NOMO-1 (cell line): ENCODE results near the gene PIGM.
A peak's percentile ranks its signal among the peaks of the same experiment; 100 is the strongest.

Source experiments
- DNase-seq, 2 experiments: peaks; one replicate each; lab custom pipeline; 2025; ENCODE audit not compliant: unreplicated experiment in 2 of 2; lab: John Stamatoyannopoulos, UW

Gene PIGM

DNA sequence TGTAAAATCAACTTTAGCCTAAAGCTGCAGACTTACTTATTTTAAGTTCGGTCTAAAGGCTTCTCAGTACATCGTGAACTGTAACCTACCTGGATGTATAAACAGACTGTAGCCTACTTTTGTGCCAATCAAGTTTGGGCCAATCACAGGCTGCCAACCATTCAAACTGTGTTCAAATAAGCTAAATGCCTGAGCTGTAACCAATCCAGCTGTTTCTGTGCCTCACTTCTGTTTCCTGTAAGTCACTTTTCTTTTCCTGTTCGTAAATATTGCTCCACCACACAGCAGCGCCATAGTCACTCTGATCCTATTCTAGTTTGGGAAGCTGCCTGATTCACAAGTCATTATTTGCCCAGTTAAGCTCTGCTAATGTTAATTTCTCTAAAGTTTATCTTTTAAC, 40.3 kb downstream of the PIGM start:
- DNase-seq, result peak; percentile 64 to 85

DNA sequence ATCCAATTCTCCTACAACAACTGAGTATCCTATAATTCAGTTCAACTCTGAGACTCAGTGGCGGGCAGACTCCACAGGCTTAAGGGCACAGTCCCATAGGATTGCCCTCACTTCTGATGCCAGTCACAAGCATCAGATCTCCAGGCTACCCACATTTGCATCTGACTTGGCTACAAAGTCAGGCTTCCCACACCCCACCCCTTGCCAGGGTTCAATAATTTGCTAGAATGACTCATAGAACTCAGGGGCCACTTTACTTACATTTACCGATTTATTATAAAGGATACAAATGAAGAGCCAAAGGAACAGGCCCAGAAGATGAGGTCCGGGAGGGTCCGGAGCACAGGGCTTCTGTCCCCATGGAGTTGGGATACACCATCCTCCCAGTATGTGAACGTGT, 41.8 kb downstream of the PIGM start:
- DNase-seq, result no peak

DNA sequence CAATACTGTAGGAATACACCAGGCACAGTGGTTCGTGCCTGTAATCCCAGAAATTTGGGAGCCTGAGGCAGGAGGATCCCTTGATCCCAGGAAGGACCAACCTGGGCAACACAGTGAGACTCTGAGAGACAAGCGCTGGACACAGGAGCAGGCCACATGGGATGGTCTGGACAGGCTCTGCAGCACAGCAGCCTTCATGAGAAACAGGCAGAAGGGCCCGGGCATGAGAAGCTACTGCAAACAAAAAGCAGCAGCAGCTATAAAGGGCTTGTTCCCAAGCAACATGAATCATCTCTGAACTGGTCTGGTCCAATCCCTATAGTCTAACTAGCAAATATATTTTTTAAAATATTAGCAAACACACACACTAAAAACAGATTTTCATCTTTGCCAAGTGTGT, 42.2 kb downstream of the PIGM start:
- no peak for DNase-seq

DNA sequence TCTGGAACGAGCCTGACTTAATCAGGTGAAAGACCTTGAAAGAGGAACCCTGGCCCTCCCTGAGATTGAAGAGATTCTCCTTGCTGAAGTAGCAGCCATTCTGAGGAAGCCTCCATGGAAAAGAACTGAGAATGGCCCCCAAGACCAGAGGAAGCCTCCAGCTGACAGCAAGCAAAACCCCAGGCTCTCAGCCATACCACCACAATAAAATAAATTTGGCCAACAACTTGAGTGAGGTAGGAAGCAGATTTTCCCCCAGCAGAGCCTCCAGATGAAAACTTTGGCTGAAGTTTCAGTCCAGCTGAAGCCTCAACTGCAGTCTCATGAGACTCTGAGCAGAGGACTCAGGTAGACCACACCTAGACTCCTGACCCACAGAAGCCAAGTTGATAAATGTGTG, 43.8 kb downstream of the PIGM start:
- DNase-seq, result no peak

DNA sequence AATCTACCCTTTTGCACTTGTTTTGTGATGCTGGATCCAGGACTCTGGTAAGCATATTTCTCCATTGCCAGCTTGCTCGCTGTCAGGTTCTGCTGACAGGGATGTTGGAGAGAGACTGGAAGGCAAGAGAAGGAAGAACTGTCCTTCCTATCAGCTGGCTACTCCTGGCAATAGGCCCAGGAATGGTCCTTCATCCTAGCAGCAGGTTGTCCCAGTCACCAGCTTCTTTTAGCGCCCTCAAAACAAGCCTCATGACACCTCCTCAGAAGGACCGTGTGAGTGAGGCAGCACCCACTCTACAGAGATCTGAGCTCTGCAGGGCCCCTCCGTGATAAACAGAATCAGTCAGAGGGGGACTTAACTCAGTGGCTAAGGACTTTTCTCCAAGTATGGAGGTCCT, 44.6 kb downstream of the PIGM start:
- DNase-seq, result no peak

DNA sequence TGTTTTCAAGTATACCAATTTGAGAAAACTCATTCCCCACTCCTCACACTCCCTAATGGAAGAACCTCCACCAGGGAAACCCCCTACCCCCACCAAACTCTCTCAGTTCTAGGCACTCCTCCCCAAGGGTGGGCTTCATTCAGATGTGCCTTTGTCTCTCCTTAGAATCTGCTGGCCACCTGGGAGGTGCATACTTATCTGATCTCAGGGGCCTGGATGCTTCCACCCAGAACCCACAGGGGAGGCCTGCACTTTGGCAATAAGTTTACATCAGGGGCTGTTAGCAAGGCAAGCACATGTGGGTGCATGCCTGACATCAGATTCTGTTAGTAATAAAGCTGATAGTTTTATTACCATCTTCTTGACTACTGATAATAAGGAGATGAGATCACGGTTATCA, 45.3 kb downstream of the PIGM start:
- no peak for DNase-seq

DNA sequence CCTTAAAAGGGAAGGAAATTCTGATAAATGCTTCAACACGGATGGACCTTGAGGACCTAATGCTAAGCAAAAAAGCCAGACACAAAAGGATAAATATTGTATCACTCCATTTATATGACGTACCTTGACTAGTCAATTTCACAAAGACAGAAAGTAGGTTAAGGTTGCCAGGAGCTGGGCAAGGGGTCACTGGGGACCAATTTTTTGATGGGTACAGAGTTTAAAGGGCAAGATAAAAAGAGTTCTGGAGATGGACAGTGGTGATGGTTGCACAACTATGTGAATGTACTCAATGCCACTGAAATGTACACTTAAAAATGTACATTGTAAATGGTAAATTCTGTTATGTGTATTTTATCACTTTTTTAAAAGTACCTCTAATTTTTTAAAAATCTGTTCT, 45.7 kb downstream of the PIGM start:
- no peak for DNase-seq

DNA sequence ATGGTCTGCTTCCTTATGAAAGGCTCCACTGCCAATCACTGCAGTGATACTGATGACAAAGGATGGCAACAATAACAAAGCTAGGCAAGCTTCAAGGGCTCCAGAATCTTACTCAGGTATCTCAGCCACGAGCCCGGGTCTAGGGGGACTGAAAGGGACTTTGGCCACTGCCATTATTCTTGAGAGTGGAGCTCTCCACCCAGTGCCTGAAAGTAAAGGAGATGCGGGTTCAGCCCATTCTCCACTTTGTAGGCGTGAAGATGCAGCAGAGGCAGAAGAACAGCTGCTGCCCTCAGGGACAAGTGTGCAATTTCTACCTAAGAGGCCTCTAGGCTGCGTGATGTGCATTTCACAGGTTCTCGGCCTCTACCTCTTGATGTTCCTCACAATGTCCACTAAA, 46.3 kb downstream of the PIGM start:
- DNase-seq, result no peak

DNA sequence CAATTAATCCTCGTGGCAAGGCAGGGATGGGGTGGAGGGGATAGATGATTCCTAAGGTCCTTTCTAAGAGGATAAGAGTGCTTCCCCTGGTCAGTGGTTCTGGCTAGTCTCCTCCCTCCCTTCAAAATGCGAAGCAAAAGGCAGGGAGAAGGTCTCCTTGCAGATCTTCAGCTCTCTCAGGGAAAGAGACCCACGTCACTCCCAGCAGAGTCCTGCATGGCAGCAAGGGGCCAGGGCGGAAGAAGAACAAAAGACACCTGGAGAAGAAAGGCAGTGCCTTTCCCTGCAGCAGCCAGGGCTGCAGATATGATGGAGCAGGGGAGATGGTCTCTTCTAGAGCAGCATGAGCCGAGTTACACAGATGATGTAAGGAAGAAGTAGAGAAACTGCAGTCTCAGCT, 48.1 kb downstream of the PIGM start:
- DNase-seq, result no peak

DNA sequence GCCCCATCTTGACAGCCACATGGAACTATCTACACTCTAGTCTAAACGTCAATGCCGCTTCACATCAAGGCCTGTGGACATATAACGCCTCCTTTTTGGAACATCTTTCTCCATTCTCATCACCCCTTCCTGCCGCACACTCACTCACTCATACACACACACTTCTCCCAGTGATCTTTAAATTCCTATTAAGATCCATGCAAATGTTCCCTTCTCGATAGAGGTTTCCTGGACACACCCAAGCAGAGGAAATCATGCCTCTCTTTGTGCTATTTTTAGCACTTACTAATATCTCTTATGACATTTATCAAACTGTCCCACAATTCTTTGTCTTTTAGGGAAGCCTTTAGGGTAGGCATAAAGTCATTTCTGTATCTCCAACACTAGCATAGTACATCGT, 49.5 kb downstream of the PIGM start:
- DNase-seq, result no peak

DNA sequence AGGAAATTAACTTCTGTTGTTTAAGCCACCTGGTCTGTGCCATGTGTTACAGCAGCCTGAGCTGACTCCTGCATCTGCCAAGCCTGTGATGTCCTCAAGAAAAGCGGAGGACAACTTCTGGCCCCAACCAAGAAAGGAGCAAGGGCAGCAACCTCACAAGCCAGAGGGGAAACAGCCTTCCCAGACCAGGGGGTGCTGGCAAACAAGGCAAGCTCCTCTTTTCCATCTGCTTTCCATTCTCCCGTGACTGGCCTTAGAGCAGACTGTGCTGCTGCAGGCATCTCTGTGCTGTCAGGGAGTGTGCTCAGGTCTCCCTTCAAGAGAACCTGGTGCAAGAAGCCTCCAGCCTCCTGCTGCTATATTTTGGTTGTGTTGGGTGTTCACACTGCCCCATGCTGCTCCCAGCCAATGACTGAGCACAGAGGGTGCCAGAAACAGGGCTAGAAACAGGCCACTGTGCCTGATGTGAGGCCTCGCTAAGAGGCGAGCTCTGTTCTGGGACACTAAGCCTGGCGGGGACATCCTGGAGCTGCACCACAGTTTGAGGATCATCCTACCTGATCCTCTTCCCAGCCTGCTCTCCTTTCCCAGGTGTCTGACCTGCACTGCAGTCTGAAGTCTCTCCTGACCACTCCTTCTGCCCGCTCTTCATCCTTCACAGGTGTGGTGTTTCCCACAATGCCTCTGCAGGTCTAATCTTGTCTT, 50.3 kb downstream of the PIGM start:
- no peak for DNase-seq

DNA sequence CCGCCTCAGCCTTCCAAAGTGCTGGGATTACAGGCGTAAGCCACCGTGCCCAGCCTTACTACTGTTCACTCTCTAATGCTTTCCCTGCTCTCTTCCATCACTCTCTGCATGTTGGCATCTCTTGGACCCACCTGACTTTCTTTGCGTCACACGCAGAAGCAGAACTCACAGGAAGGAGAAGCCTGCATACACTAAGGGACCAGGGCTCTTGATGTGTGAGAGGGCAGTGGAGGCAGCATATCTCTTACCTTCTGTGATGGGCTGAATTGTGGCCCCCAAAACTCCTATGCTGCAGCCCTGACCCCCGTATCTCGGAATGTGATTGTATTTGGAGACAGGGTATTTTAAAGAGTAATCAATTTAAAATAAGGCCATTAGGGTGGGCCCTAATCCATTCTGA, 51.0 kb downstream of the PIGM start:
- DNase-seq, result no peak

DNA sequence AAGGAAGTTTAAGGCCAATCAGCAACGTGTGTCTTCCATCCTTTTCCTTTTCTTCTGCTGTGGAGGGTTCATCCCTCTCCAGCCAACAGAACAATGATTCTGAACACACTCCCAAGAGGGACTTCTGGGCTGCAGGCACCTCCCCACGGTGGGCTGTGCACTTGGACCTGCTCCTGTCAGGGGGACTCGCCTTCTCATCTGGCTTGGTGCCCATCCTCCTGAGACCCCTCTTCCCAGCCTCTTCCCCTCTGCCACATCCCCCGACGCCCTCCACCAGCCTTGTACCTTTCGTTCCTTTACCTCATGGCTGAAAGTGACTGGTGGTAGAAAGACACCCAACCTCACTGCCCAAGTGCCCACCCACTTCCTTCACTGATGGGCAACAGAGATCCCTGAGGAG, 51.7 kb downstream of the PIGM start:
- no peak for DNase-seq

DNA sequence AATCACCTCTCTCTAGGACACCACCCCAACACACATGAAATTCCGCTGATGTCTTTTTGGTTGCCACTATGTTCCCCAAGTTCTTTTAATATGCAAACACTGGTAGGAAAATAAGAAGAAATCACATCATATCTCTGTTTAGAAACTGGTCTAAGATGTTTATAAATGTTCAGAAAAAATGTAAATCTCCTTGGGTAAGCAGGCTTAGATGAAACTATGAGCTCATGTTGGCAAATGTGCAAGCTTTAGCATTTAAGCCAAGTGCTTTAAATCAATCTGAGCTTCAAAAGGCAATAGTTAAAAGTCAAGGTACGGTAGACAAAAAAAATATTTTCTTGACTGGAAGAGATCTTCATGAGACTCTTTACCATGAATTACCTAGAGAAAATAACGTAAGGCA, 52.5 kb downstream of the PIGM start:
- no peak for DNase-seq

DNA sequence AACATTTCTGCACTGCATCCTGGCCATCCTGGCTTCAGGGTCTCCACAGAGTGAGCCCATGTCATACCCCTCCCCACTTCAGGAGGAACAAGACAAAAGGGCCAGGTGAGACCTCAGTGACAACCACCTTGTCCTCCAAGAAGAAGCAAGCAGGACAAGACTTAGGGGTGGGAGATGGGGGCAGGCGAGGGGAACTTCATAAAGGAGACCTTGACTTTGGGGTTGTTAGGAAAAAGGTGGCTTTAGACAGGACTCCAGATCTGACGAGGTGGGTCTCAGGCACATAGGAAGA, 53.7 kb downstream of the PIGM start:
- no peak for DNase-seq

DNA sequence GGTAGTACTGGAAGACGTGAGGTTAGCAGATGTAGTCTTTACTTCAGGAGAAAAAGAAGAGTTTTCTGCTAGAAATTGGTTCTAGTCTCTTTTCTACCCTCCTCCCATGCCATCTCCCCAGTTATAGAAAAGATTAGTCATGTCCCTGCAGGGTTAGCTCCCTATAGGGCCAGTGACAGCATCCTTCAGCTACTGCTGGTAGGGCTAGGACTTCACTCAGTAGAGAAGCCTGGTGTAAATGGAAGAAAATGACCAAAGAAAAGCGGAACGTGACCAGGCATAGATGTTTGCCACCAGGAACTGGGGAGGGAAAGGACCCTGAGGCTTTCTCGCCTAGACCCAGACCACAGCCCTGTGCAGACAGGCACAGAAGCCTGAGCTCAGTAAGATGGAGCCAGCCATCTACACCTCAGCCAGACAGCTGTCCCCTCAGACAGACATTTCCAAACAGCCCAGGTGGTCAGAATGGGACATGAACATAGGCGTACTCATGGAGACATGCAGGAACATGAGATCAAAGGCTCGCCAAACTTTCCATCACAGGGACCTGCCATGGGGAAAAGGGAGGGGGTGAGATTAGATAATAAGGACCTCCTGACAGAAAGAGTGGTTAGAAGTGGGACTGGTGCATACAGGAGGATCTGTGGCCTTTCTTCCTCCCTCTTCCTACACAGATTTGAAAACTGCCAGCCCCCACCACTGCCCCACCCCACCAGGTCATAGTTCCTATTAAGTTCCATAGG, 54.3 kb downstream of the PIGM start:
- no peak for DNase-seq
